Ureter (tissue), 1 donor: Measurements from ENCODE around the gene GRIP1. TPM values are rescaled to one million over a fixed set of nuclear protein-coding genes. Genes with fewer than 3 reads are reported as not detected.

Source experiments
- DNase-seq: peaks from one replicate; pipeline ENCODE4 v3.0.0-alpha.2; 2020; ENCODE audit warnings: low spot score
- total RNA-seq: library from RNA; stranded (reverse); gene quantifications from one replicate; pipeline ENCODE4 v1.2.4, GENCODE V29; 2023
- donor health status: DM: yes; HTN: yes; CAD: no.

GRIP1 gene
- total RNA-seq, 1 donor from 2014 or later, result 31.1 TPM

GRCh38 chr12:66392266-66392915 lies 286.5 kb downstream of the GRIP1 start:
- DNase-seq, result no peak

- DNase-seq, result no peak
Measured at GRCh38 chr12:66388517-66388916, 290.4 kb downstream of the GRIP1 start.

GRCh38 chr12:66387117-66387516 lies 291.8 kb downstream of the GRIP1 start:
- DNase-seq, result no peak

GRCh38 chr12:66380769-66381535 lies 297.9 kb downstream of the GRIP1 start:
- DNase-seq, result no peak

DNA sequence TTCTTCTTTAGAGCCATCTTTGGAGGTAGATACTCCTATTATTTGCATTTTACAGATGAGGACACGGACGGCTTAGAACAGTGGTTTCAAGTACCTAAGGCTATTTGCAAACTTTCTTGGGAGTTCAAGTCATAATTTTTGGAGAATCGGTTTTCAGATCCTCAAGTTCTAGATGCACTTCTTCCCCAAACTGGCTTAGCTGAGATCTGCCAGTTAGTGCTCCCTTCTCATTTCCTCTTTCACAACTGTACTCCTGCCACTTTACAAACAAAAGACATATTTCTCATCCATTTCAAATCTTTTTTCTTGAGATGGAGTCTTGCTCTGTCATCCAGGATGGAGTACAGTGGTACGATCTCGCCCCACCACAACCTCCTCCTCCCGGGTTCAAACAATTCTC lies 299.3 kb downstream of the GRIP1 start:
- no peak for DNase-seq

DNA sequence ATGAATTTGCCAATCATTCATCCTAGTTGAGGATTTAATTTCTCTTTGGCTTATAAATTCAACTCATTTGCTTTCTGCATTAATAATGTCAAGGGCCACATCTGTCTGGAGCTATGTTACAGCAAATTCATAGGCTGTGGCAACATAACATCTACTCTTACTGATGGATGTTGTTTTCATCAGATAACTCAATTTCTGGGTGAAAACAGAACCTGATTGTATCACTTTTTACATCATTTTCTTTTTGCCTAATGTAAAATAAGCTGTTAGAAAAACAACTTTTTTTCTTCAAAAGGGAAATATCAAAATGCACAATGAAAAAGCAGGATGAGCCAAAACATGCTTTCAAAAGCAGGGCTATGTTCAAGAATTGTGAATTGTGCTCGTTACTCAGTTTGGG lies 303.3 kb downstream of the GRIP1 start:
- DNase-seq, result no peak

DNA sequence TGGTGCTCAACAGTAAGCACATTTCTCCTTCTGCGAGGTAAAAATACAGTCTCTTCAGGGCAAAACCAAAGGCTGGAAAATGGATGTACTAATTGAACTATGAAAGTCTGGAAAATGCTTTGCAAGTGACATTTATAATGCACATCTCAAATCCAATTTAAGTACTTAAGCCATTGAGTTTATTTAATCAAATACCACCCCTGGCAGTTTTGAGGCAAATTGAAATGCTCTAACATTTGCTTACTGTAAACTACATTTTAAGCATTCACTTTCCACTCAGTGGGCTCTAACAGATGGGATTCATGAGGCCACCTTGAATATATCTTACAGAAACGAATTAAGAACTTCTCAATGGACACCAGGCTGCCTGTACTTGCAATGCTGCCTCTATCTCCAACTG lies 306.9 kb downstream of the GRIP1 start:
- DNase-seq, result no peak

DNA sequence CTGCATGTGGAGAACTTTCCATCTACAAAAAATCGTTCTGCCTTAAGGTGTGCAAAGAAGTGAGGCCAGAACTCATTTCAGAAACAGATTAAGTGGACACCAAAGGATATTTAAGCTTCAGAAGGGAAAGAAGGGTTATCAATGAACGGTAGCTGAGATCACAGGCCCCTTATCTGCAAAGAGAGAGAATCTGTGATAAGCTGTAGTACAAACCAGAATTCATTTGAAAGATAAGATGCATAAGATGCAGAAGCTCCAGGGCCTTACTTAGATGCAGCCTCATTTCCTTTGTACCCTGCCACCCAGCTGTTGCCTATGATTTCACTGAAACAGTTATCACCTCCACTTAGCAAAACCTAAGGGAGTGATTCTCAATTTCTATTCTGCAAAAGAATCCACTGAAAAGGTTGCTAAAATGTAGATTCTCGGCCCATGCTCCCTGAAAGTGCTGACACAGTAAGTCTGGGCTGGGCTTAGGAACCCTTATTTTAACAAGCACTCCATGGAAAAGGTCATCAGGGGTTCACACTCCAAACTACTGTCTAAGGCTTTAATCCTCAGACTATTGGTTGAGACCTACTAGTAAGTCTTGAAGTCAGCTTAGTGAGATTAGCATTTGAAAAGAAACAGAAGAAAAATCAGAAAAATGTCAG lies 311.7 kb downstream of the GRIP1 start:
- no peak for DNase-seq

DNA sequence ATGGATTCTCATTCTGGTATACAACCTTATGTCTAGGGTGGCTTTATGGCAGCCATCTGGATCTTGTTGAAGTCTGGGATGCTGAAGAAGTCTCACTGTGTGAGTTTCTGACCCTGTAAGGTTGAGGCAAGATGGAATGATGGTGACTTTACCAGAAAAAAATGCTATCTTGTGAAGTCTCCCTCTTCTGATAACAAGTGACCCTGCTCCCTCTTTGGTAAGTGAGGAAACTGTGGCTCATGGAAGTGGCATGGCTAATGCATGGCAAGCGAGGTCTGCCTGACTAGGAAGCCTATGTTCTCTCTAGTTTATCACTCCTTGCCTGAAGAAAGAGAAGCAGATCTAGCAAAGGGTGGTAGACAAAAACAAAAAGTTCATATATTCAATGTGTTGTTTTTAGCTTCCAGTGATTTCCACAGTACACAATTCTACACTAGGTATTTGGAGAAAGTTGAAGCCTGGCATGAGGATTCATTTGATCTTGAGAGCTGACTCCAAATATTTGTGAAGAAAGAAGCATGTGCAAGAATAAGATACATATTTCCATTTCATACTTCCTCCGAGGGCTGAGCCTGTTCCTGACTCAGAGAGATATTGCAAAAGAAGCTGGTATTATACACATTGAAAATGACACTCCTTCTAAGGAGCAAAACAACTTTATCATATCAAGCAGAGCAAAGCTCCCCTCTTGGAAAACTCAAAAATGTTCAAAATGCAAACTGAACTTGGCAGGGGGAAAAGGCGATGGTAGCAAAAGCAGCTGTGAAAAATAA lies 313.0 kb downstream of the GRIP1 start:
- no peak for DNase-seq

DNA sequence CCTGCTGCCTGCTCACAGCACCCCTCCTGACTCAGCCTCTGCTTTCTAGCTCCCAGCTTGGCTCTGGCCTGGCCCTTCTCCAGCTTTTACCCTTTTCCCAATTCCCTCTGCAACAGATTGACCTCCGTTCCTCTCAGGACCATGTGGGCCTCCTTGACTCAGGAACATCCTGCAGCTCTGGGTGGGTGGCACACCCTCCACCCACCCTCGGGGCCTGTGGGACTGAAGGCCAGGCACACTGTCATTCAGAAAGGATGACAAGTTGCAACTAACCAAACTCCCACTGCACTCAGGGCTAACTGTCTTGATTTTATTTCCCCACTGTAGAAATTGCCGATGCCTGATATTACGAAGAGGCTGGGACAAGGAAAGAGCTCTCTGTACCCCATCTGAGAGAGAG lies 317.2 kb downstream of the GRIP1 start:
- no peak for DNase-seq

GRCh38 chr12:66359300-66359699 lies 319.6 kb downstream of the GRIP1 start:
- no peak for DNase-seq

GRCh38 chr12:66354291-66354690 lies 324.6 kb downstream of the GRIP1 start:
- peak; percentile 18 for DNase-seq

DNA sequence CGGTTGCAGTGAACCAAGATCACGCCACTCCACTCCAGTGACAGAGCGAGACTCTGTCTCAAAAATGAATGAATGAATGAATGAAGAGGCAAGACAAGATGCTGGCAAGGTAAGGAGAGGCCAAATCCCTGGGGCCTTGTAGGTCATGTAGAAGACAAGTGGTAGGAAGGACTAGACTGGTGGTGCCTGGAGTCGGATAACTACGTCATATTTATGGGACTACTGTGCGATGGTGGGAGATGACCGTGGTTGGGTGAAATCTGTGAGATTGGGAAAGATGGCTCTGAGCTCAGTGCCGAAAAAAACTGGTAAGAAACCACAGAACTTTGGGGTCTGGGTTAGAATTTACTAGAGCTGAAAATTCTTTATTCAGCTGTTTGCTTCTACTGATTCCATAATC lies 326.0 kb downstream of the GRIP1 start:
- DNase-seq, result no peak

GRCh38 chr12:66352197-66352596 lies 326.7 kb downstream of the GRIP1 start:
- no peak for DNase-seq

DNA sequence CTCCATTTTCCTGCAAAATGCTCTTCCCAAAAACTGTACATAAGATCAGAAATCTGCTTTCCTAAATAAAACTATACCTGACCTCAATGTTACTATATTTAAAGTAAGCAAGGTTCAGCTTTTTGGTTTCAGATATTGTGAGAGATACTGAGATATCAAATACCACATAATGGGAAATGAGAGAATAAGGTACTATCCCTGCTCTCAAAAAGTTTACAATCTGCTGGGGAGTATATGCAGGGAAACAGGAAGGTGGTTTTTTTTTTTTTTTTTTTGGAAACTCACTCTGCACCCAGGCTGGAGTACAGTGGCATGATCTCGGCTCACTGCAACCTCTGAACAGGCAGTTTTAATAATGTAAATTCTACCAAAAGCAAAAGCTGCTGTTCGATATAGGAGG lies 327.6 kb downstream of the GRIP1 start:
- no peak for DNase-seq

- DNase-seq, result no peak
Measured at GRCh38 chr12:66345956-66346355, 332.9 kb downstream of the GRIP1 start.

DNA sequence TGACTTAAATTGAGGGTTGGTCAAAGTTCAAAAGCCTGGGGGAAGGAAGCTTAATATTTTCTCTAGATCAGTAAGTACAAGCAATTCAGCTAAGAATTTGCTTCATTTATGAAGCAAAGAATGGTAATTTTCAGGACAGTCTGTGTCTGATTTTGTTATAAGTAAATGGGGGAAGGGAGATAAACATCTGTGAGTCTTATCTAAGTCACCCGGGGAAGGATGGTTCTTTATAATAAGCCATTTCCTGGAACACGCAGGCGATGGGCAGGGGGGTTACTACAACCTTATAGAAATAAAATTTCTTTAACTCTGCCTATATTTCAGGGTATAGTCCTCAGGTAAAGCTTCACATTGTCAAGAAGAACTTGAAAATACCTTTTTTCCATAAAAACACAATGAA lies 333.7 kb downstream of the GRIP1 start:
- DNase-seq, result no peak

GRCh38 chr12:66341126-66341525 lies 337.8 kb downstream of the GRIP1 start:
- DNase-seq, result no peak

- DNase-seq, result no peak
Measured at GRCh38 chr12:66340131-66340530, 338.7 kb downstream of the GRIP1 start.

DNA sequence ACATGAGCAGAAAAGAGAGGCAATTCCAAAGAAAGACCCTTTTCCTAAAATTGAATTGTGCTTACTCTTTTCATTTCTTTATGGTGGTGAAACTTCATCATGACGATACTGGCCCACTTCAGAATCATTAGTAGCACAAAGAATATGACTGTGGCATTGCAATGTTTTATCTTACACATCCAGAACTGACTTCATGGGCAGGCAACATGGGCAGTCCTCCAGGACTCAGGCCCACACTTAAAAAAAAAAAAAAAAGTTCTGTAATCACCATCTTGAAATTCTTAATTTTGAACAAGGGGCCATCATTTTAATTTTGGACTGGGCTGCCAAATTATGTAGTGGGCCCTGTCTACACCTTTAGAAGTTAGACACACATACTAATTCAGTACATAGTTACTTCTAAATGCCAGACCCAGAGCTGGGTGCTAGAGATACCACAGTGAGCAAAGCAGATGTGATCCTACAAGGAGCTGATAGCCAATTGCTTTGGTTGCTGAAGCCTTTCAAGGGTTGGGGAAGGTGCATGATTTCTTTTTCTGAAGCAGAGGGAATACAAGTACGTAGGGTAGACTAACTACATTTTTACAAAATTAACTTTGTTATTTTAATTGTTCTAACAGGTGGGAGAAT lies 341.4 kb downstream of the GRIP1 start:
- DNase-seq, result no peak

- no peak for DNase-seq
Measured at GRCh38 chr12:66335746-66336145, 343.1 kb downstream of the GRIP1 start.

- no peak for DNase-seq
Measured at GRCh38 chr12:66331814-66332213, 347.1 kb downstream of the GRIP1 start.
